H1 (cell line): ENCODE measurements around the gene SPATA31A6.
"Not testable (repeated sequence)": the region's sequence is repeated elsewhere in the genome, so short reads cannot be mapped to it uniquely, and the experiment has no call there.

ENCODE experiments used
- ATF2 ChIP-seq: IDR thresholded peaks from 2 replicates; pipeline ENCODE4 v1.6.1; 2012; ENCODE audit warnings: low read length, inconsistent platforms
- CTCF ChIP-seq, 3 experiments: IDR thresholded peaks; 1 replicate in 2 of 3; 2 replicates in 1 of 3; pipeline versions ENCODE4 v1.5.1 to v1.6.1; 2011; ENCODE audit warnings: low read length in 3 of 3, mild to moderate bottlenecking in 3 of 3, inconsistent platforms in 2 of 3, low read depth in 1 of 3, moderate library complexity in 1 of 3; ENCODE audit not compliant: insufficient read depth in 1 of 3; ENCODE audit errors: control extremely low read depth in 1 of 3
- EGR1 ChIP-seq: IDR thresholded peaks from 2 replicates; pipeline ENCODE4 v1.6.1; 2011; ENCODE audit warnings: low read depth, low read length, borderline replicate concordance
- GABPA ChIP-seq: IDR thresholded peaks from 2 replicates; pipeline ENCODE4 v1.6.1; 2011; ENCODE audit warnings: mild to moderate bottlenecking, low read length, moderate library complexity, borderline replicate concordance; ENCODE audit not compliant: insufficient read depth
- JUND ChIP-seq: IDR thresholded peaks from 2 replicates; pipeline ENCODE4 v1.6.1; 2011; ENCODE audit warnings: mild to moderate bottlenecking, improper control_type of control experiment, low read length
- KDM5A ChIP-seq: fragments of 200-600 bp; IDR thresholded peaks from 2 replicates; pipeline ENCODE4 v1.7.1; 2012; ENCODE audit warnings: mild to moderate bottlenecking, low read length, inconsistent platforms, mixed read lengths
- MAFK ChIP-seq: IDR thresholded peaks from 2 replicates; pipeline ENCODE4 v1.6.1; 2012; ENCODE audit warnings: low read depth, mild to moderate bottlenecking, improper control_type of control experiment, low read length
- POLR2A ChIP-seq, 2 experiments: IDR thresholded peaks; 1 replicate in 1 of 2; 2 replicates in 1 of 2; pipeline ENCODE4 v1.6.1; 2011; ENCODE audit warnings: low read depth in 2 of 2, low read length in 2 of 2, mild to moderate bottlenecking in 2 of 2; ENCODE audit errors: control extremely low read depth in 1 of 2
- RAD21 ChIP-seq, 2 experiments: IDR thresholded peaks in 1 of 2; conservative IDR thresholded peaks in 1 of 2; 2 replicates each; pipeline ENCODE4 v1.6.1; 2011; ENCODE audit warnings: low read depth in 2 of 2, low read length in 2 of 2, improper control_type of control experiment in 1 of 2, inconsistent platforms in 1 of 2, mild to moderate bottlenecking in 1 of 2, moderate library complexity in 1 of 2
- RFX5 ChIP-seq: IDR thresholded peaks from 2 replicates; pipeline ENCODE4 v1.6.1; 2011; ENCODE audit warnings: low read depth, low read length, improper control_type of control experiment, borderline replicate concordance
- RXRA ChIP-seq: IDR thresholded peaks from 2 replicates; pipeline ENCODE4 v1.6.1; 2011; ENCODE audit warnings: low read depth, mild to moderate bottlenecking, low read length, moderate library complexity; ENCODE audit not compliant: insufficient read depth
- YY1 ChIP-seq: IDR thresholded peaks from 2 replicates; pipeline ENCODE4 v1.6.1; 2011; ENCODE audit warnings: low read depth, mild to moderate bottlenecking, low read length
- TF ChIP-seq, protein P1 (sequence below): IDR thresholded peaks from 2 replicates; pipeline ENCODE4 v1.6.1; 2012; ENCODE audit warnings: inconsistent platforms
- TF ChIP-seq, protein P2 (sequence below): IDR thresholded peaks from 2 replicates; pipeline ENCODE4 v1.6.1; 2012; ENCODE audit warnings: inconsistent platforms

GRCh38 chr9:42237381-42237780 lies 53.9 kb downstream of the SPATA31A6 start:
- TF ChIP-seq YY1; MAFK; GABPA; POLR2A (IDR thresholded peaks at IDR 0.05; ENCODE audit: control extremely low read depth in 1 of 2, low read depth in 2 of 2, low read length in 2 of 2); RFX5; CTCF (IDR thresholded peaks at IDR 0.05; ENCODE audit: control extremely low read depth in 1 of 3, insufficient read depth in 1 of 3, low read depth in 1 of 3, low read length in 3 of 3); KDM5A; RAD21 (IDR thresholded peaks at IDR 0.05 in 1 of 2, conservative IDR thresholded peaks at IDR 0.05 in 1 of 2; ENCODE audit: low read depth in 2 of 2, low read length in 2 of 2); EGR1; ATF2; RXRA; JUND: not testable (repeated sequence)
- TF ChIP-seq, protein P1, sequence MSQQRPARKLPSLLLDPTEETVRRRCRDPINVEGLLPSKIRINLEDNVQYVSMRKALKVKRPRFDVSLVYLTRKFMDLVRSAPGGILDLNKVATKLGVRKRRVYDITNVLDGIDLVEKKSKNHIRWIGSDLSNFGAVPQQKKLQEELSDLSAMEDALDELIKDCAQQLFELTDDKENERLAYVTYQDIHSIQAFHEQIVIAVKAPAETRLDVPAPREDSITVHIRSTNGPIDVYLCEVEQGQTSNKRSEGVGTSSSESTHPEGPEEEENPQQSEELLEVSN, result not testable (repeated sequence)
- TF ChIP-seq, protein P2, sequence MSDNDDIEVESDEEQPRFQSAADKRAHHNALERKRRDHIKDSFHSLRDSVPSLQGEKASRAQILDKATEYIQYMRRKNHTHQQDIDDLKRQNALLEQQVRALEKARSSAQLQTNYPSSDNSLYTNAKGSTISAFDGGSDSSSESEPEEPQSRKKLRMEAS, result not testable (repeated sequence)
